HCT116 (cell line): Measurements from ENCODE around the gene HSPA12A.

ENCODE experiments used
- CEBPB ChIP-seq: IDR thresholded peaks from 2 replicates; pipeline ENCODE4 v1.6.1; 2012; ENCODE audit warnings: low read depth
- POLR2AphosphoS5 ChIP-seq: IDR thresholded peaks from 2 replicates; pipeline ENCODE4 v1.6.1; 2011; ENCODE audit warnings: mild to moderate bottlenecking, low read depth, low read length, moderate library complexity
- SIN3A ChIP-seq: IDR thresholded peaks from 2 replicates; pipeline ENCODE4 v1.6.1; 2012; ENCODE audit warnings: low read depth
- TF ChIP-seq, protein P1 (sequence below), 3 experiments: fragments of 200-600 bp in 1 of 3; sonication (generic) in 1 of 3; IDR thresholded peaks in 2 of 3; conservative IDR thresholded peaks in 1 of 3; 2 replicates each; pipeline ENCODE4 v1.5.1; 2012 to 2017; ENCODE audit warnings: low read depth in 2 of 3, low read length in 2 of 3, antibody characterized with exemption in 1 of 3, borderline replicate concordance in 1 of 3, control low read depth in 1 of 3, mild to moderate bottlenecking in 1 of 3, mixed read lengths in 1 of 3, mixed run types in 1 of 3, moderate library complexity in 1 of 3; ENCODE audit not compliant: insufficient read depth in 1 of 3

DNA sequence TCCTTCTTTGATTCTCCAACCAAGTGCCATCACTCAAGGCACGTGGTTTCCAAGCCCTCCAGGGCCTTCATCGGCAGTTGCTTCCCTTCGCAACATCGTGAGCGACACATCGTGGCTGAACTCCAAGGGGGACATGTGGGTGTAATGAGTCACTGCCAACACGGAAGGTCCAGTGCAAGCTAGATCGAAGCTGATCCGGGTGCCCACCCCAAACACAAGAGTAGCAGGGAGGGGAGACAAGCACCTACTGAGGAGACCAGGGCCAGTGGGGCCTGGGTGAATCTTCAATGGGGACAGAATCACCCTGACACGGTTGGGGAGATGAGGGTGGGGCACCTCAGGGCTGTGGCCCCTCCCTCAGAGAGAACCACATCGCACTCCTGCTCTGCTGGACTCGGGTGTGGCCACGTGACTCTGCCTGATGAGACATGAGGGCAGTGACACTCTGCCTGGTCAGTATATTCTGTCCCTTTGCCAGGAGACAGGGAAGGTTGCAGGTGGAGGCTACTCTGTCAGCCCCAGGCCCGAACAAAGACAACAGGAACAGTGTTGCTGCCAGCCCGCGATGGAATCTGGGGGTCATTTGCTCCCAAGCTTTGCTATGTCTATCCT lies 36.8 kb upstream of the HSPA12A start:
- TF ChIP-seq POLR2AphosphoS5, result peak; percentile 18; the same call in 1 of the 2 replicates
- TF ChIP-seq SIN3A, result no peak
- TF ChIP-seq, protein P1, sequence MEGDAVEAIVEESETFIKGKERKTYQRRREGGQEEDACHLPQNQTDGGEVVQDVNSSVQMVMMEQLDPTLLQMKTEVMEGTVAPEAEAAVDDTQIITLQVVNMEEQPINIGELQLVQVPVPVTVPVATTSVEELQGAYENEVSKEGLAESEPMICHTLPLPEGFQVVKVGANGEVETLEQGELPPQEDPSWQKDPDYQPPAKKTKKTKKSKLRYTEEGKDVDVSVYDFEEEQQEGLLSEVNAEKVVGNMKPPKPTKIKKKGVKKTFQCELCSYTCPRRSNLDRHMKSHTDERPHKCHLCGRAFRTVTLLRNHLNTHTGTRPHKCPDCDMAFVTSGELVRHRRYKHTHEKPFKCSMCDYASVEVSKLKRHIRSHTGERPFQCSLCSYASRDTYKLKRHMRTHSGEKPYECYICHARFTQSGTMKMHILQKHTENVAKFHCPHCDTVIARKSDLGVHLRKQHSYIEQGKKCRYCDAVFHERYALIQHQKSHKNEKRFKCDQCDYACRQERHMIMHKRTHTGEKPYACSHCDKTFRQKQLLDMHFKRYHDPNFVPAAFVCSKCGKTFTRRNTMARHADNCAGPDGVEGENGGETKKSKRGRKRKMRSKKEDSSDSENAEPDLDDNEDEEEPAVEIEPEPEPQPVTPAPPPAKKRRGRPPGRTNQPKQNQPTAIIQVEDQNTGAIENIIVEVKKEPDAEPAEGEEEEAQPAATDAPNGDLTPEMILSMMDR (IDR thresholded peaks at IDR 0.05 in 2 of 3, conservative IDR thresholded peaks at IDR 0.05 in 1 of 3; ENCODE audit: borderline replicate concordance in 1 of 3, insufficient read depth in 1 of 3, low read depth in 2 of 3, low read length in 2 of 3), result no peak
- TF ChIP-seq CEBPB, result no peak
